ENCODE results near the gene ZDHHC18. TPM values are rescaled to one million over a fixed set of nuclear protein-coding genes. Genes with fewer than 3 reads are reported as not detected.
"Not testable (repeated sequence)": the region's sequence is repeated elsewhere in the genome, so short reads cannot be mapped to it uniquely, and the experiment has no call there.

ZDHHC18 gene
- total RNA-seq, 3 donors from 2014 or later = 12.3 to 35.4 (median 16.4) TPM

- Histone ChIP-seq H3K9me3 (no peaks in the 10 kb centered on the region), H3K4me3 (peak overlapping the region; percentile 51 to 68 (median 66)), H3K27ac (peak overlapping the region; percentile 89 to 99), H3K27me3 (no peaks in the 10 kb centered on the region), H3K4me1 (no peaks in the 10 kb centered on the region), H3K36me3 (no peaks in the 10 kb centered on the region)
- no peak for DNase-seq (ENCODE audit: low spot score in 2 of 2)
- intact Hi-C loops (cut with DNase I; ENCODE audit: low total_unique reads) = no loop called here
- TF ChIP-seq POLR2AphosphoS5 (IDR thresholded peaks at IDR 0.05) (no peak), POLR2A (IDR thresholded peaks at IDR 0.05) (no peak), CTCF (IDR thresholded peaks at IDR 0.05) (no peak)
Observed at GRCh38 chr1:26863685-26864077, 37.2 kb downstream of the ZDHHC18 start.

- intact Hi-C loops (cut with DNase I; ENCODE audit: low total_unique reads) = no loop called here
- DNase-seq (ENCODE audit: low spot score in 2 of 2) = peak; percentile 99
- H3K4me1 ChIP-seq = no peaks in the 10 kb centered on the region
Observed at GRCh38 chr1:26864610-26865480, 38.4 kb downstream of the ZDHHC18 start.

DNA sequence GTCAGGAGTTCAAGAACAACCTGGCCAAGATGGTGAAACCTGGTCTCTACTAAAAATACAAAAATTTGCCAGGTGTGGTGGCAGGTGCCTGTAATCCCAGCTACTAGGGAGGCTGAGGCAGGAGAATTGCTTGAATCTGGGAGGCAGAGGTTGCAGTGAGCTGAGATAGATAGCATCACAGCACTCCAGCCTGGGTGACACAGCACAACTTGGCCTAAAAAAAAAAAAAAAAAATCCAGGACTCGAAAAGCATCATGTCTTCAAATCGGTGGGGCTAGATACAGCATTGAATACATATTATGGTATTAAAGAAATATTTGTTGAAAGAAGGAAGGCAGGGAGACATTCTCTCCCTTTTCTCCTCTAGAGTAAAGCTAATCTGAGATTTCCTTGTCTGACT is 46.6 kb downstream of the ZDHHC18 start:
- intact Hi-C loops (cut with DNase I; ENCODE audit: low total_unique reads) = loop anchor here (5.0 kb wide), 1 partner anchor 284 kb away; the partner anchor contains the start of gene SLC9A1
- not testable (repeated sequence) for H3K4me3 ChIP-seq; H3K36me3 ChIP-seq; DNase-seq (ENCODE audit: low spot score in 2 of 2); H3K9me3 ChIP-seq; H3K27ac ChIP-seq; H3K27me3 ChIP-seq; H3K4me1 ChIP-seq

More at GRCh38 chr1:26864610-26865480, 38.4 kb downstream of the ZDHHC18 start:
- Histone ChIP-seq H3K4me3 (peak overlapping the region; percentile 51 to 68 (median 66)), H3K27me3 (no peaks in the 10 kb centered on the region), H3K27ac (peak overlapping the region; percentile 94 to 99), H3K36me3 (no peaks in the 10 kb centered on the region), H3K9me3 (no peaks in the 10 kb centered on the region)
- TF ChIP-seq CTCF (IDR thresholded peaks at IDR 0.05) (no peak), POLR2AphosphoS5 (IDR thresholded peaks at IDR 0.05) (peak in 2 of 3 donors; percentile 26 to 68), POLR2A (IDR thresholded peaks at IDR 0.05) (peak; percentile 68)

DNA sequence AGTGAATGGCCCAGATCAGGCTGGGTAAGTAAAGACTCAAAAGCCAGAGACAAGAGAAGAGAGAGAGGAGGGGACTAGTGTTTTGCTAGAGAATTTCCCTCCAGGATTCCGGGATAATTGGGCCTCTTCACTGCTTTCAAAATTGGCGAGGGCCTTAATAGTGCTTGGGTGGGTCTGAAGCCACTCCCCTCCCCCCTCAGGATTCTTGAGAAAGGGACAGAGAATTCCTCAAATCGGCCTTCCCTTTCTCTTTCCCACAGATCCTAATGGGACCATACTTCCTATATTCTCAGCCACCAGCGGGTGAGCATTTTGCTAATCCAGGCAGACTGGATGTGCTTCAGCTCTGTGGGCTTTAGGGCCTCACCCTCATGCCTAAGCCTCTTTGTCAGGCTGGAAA is 48.4 kb downstream of the ZDHHC18 start:
- no peak for TF ChIP-seq POLR2AphosphoS5 (IDR thresholded peaks at IDR 0.05)
- TF ChIP-seq CTCF (IDR thresholded peaks at IDR 0.05) = no peak
- no peak for TF ChIP-seq POLR2A (IDR thresholded peaks at IDR 0.05)
- intact Hi-C loops (cut with DNase I; ENCODE audit: low total_unique reads) = loop anchor here (5.0 kb wide), 1 partner anchor 282 kb away; the partner anchor contains the start of gene SLC9A1

GRCh38 chr1:26877326-26877725 is 50.8 kb downstream of the ZDHHC18 start:
- no peak overlapping the region for H3K27ac ChIP-seq
- H3K27me3 ChIP-seq = no peaks in the 10 kb centered on the region
- DNase-seq (ENCODE audit: low spot score in 2 of 2) = no peak
- no peaks in the 10 kb centered on the region for H3K9me3 ChIP-seq
- H3K4me1 ChIP-seq = no peaks in the 10 kb centered on the region
- no peak overlapping the region for H3K4me3 ChIP-seq
- TF ChIP-seq POLR2A (IDR thresholded peaks at IDR 0.05) (no peak), POLR2AphosphoS5 (IDR thresholded peaks at IDR 0.05) (no peak), CTCF (IDR thresholded peaks at IDR 0.05) (no peak)
- no peaks in the 10 kb centered on the region for H3K36me3 ChIP-seq
- intact Hi-C loops (cut with DNase I; ENCODE audit: low total_unique reads) = no loop called here

More for the DNA sequence above, 48.4 kb downstream of the ZDHHC18 start:
- no peak overlapping the region for H3K4me3 ChIP-seq
- no peaks in the 10 kb centered on the region for H3K9me3 ChIP-seq
- H3K27ac ChIP-seq = no peak overlapping the region
- no peaks in the 10 kb centered on the region for H3K4me1 ChIP-seq
- no peaks in the 10 kb centered on the region for H3K27me3 ChIP-seq
- no peaks in the 10 kb centered on the region for H3K36me3 ChIP-seq
- DNase-seq (ENCODE audit: low spot score in 2 of 2) = no peak

All from breast epithelium (tissue), 4 donors.